Testis (tissue), 3 donors: ENCODE data around the gene KIDINS220. TPM values are rescaled to one million over a fixed set of nuclear protein-coding genes. Genes with fewer than 3 reads are reported as not detected.

Source experiments
- DNase-seq: peaks from one replicate; pipeline ENCODE4 v3.0.0-alpha.2; 2019
- H3K27ac ChIP-seq, 2 donors: fragments of 200-600 bp; sonication (generic); one replicate each; pipeline ENCODE4 v1.5.1; 2019
- H3K27me3 ChIP-seq: fragments of 200-600 bp; sonication (generic); one replicate; pipeline ENCODE4 v1.5.1; 2019
- H3K36me3 ChIP-seq: fragments of 200-600 bp; sonication (generic); one replicate; pipeline ENCODE4 v1.5.1; 2017; ENCODE audit warnings: low read depth; ENCODE audit errors: missing control alignments
- H3K4me1 ChIP-seq: fragments of 200-600 bp; sonication (generic); one replicate; pipeline ENCODE4 v1.5.1; 2019
- H3K4me3 ChIP-seq, 2 donors: fragments of 200-600 bp; sonication (generic); one replicate each; pipeline ENCODE4 v1.5.1; 2017 to 2019
- H3K9me3 ChIP-seq: fragments of 200-600 bp; sonication (generic); one replicate; pipeline ENCODE4 v1.5.1; 2017
- POLR2A ChIP-seq: fragments of 450-650 bp; IDR thresholded peaks from one replicate; pipeline ENCODE4 v1.6.1; 2017; ENCODE audit warnings: antibody characterized with exemption, mild to moderate bottlenecking, moderate library complexity
- WGBS, 2 donors: methylation state at CpG; one replicate each; pipeline ENCODE4 v1.1.5; 2018; 5-methylcytosine and 5-hydroxymethylcytosine counted together
- intact Hi-C: fragments of 100-400 bp; cut with DNase I; formaldehyde crosslinking; loops from one replicate; pipeline ENCODE4 v1.15.1; 2023; ENCODE audit warnings: low total_unique reads
- polyA plus RNA-seq: library from polyadenylated mRNA; stranded (reverse); fragments of 350-450 nt; fragmentation: Illumina TruSeq; extraction: RNeasy Lipid Tissue Mini Kit (QIAGEN cat#74804); gene quantifications from one replicate; pipeline ENCODE4 v1.2.3, GENCODE V29; 2014; ENCODE audit warnings: low read depth, low replicate concordance; ENCODE audit not compliant: insufficient read depth
- total RNA-seq, 2 donors: library from RNA; depleted of rRNA; stranded (reverse); fragments of >200 nt; gene quantifications; one replicate each; pipeline ENCODE4 v1.2.3, GENCODE V29; 2016
- TF ChIP-seq, protein P1 (sequence below), 3 experiments: fragments of 450-650 bp in 2 of 3; fragments of 200-600 bp in 1 of 3; sonication (generic) in 1 of 3; IDR thresholded peaks; one replicate each; pipeline ENCODE4 v1.5.1; 2016 to 2019; ENCODE audit warnings: antibody characterized with exemption in 3 of 3, mild to moderate bottlenecking in 2 of 3, moderate library complexity in 1 of 3

Gene KIDINS220
- total and polyA plus RNA-seq, 3 donors from 2014 or later, result 25.5 to 75.7 (median 68.6) TPM

DNA sequence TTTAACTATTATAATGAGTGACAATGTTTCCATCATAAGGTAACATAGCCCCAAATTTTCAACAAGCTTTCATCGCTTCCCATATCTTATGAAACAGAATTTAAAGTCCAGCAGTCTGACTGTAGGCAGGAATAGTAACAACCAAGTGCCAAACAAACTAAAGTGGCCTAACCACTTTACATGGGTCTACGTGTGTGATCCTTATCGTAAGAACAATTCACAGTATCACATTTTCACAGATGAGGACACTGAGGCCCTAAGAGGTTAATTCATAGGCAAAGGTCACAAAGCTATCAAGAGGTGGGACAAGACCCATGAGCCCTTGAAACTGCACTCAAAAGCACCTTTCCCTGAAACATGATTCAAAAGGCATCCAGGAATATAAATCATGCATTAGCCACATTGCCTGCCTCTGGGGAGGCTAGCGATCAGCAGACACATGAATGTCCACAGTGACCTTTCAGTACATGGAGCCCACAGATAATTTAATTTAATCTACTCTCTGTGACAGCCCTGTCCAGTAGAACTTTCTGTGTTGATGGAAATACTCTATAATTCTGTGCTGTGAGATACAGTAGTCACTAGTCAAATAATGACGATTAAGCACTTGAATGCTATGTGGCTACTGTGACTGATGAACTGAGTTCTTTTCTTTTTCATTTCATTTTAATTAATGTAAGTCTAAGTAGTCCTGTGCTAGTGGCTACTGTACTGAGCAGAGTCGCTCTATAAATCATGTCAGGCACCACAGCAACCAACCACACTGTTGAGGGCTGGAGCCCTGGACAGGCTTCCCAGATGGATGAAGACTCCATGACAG is 30.3 kb downstream of the KIDINS220 start:
- Histone ChIP-seq H3K27me3 (no peaks in the 10 kb centered on the region), H3K4me1 (no peaks in the 10 kb centered on the region), H3K36me3 (no peaks in the 10 kb centered on the region), H3K27ac (no peak overlapping the region), H3K9me3 (no peaks in the 10 kb centered on the region), H3K4me3 (no peak overlapping the region)
- 91 to 92% methylated on average over 6 of the region's 6 CpGs for WGBS, 2 donors
- no peak for TF ChIP-seq POLR2A
- TF ChIP-seq, protein P1, sequence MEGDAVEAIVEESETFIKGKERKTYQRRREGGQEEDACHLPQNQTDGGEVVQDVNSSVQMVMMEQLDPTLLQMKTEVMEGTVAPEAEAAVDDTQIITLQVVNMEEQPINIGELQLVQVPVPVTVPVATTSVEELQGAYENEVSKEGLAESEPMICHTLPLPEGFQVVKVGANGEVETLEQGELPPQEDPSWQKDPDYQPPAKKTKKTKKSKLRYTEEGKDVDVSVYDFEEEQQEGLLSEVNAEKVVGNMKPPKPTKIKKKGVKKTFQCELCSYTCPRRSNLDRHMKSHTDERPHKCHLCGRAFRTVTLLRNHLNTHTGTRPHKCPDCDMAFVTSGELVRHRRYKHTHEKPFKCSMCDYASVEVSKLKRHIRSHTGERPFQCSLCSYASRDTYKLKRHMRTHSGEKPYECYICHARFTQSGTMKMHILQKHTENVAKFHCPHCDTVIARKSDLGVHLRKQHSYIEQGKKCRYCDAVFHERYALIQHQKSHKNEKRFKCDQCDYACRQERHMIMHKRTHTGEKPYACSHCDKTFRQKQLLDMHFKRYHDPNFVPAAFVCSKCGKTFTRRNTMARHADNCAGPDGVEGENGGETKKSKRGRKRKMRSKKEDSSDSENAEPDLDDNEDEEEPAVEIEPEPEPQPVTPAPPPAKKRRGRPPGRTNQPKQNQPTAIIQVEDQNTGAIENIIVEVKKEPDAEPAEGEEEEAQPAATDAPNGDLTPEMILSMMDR (IDR thresholded peaks at IDR 0.05), result no peak
- no peak for DNase-seq
- intact Hi-C loops, result no loop called here

DNA sequence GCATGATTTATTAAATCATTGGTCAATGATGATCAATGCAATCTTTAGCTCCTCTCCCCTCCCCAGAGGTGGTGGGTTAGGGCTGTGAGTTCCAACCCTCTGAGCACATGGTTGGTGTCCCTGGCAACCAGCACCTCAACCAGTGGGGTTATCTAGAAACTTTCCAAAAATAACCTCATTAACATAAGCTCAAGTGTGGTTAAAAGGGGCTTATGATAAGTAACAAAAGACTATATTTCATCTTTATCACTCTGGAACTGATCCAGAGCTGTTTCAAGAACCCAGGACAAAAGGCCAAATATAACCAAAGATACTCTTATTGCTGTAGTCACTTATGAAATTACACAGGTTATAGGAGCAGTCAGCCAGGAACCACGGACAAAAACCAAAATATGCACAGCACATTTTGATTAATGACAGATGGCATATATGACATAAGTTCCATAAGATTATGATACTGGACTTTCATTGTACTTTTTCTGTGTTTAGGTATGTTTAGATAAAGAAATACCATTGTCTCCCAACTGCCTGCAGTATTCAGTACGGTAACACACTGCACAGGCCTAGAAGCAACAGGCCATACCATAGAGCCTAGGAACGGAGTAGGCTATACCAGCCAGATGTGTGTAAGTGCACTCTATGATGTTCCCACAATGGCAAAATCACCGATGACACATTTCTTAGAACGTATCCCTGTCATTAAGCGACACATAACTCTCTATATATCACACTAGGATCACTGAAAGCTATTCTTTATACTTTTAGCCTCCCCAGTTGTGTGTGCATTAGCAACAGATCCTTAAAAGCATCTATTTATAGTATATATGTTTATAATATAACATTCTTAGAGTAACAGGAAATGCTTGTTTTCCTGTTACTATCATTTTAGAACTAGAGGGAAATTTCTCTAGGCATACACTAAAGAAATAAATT is 31.9 kb downstream of the KIDINS220 start:
- WGBS, 2 donors, result 82 to 88% methylated on average over 6 of the region's 6 CpGs
- intact Hi-C loops, result no loop called here
- Histone ChIP-seq H3K27me3 (no peaks in the 10 kb centered on the region), H3K27ac (no peak overlapping the region), H3K9me3 (no peaks in the 10 kb centered on the region), H3K4me1 (no peaks in the 10 kb centered on the region), H3K4me3 (no peak overlapping the region), H3K36me3 (no peaks in the 10 kb centered on the region)
- TF ChIP-seq, protein P1 (IDR thresholded peaks at IDR 0.05), result no peak
- no peak for TF ChIP-seq POLR2A
- peak; percentile 30 for DNase-seq

DNA sequence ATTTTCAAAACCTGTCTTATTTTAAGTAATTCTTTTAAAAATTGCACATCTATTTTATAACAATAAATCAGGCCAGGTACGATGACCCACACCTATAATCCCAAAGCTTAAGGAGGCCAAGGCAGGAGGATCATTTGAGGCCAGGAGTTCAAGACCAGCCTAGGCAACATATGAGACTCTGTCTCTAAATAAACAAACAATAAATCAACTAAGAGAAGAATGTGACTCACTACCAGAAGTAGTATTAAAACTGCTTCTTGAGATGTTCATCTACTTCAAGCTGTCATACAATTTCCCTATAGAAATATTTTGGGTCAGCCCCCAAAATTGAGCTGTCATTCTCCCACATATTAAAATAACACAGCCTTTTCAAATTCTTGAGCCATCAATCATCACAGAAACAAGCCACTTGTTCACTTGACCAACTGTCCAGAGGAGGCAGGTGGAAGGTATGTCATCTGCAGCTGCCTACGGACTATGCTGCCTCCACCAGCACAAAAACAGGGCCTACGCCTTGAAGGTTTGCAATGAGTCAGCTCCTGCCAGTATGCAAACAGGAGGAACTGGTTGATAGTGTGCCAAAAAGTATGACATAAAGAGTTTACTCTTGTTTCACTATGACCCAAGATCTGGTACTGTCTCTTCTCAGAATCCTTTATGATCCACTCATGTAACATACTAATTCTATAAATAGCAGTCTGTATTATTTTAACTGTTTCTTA is 33.6 kb downstream of the KIDINS220 start:
- H3K9me3 ChIP-seq, result no peaks in the 10 kb centered on the region
- no peak for DNase-seq
- H3K27ac ChIP-seq, result no peak overlapping the region
- H3K4me1 ChIP-seq, result no peaks in the 10 kb centered on the region
- H3K4me3 ChIP-seq, result no peak overlapping the region
- intact Hi-C loops, result no loop called here
- TF ChIP-seq, protein P1 (IDR thresholded peaks at IDR 0.05), result no peak
- no peak for TF ChIP-seq POLR2A
- 92% methylated on average over 3 of the region's 3 CpGs for WGBS, 2 donors
- H3K27me3 ChIP-seq, result no peaks in the 10 kb centered on the region
- H3K36me3 ChIP-seq, result no peaks in the 10 kb centered on the region

DNA sequence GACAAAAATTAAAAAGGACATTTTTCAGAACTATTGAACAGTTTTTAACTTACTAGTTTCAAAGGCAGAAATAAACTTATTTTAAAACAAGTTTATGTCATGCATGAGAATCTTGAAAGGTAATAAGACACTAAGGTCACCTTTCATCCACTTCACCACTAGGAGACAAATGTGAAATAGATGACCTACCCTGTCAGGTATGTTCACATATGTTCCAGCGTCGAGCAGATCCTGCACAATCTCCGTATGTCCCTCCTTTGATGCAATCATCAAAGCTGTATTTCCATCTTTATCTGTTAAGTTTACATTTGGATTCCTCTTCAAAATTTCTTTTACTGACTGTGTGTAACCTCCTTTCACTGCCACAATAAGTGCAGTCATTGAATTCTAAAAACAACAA is 34.7 kb downstream of the KIDINS220 start:
- TF ChIP-seq, protein P1 (IDR thresholded peaks at IDR 0.05), result no peak
- TF ChIP-seq POLR2A, result no peak
- no peaks in the 10 kb centered on the region for H3K36me3 ChIP-seq

More for the DNA sequence above, 34.7 kb downstream of the KIDINS220 start:
- Histone ChIP-seq H3K4me1 (no peaks in the 10 kb centered on the region), H3K27me3 (no peaks in the 10 kb centered on the region), H3K27ac (no peak overlapping the region), H3K4me3 (no peak overlapping the region), H3K9me3 (no peaks in the 10 kb centered on the region)
- WGBS, 2 donors, result 90 to 95% methylated on average over 3 of the region's 3 CpGs
- DNase-seq, result no peak
- intact Hi-C loops, result no loop called here
